B cell (primary cell): ENCODE results near the gene GPR78. TPM values are rescaled to one million over a fixed set of nuclear protein-coding genes. Genes with fewer than 3 reads are reported as not detected.

ENCODE experiments used
- ATAC-seq: fragments of 200-7000 bp; cut with Tn5 transposase; one replicate; pipeline ENCODE4 v1.10.0; 2021; ENCODE audit warnings: low read depth, mild to moderate bottlenecking, moderate number of reproducible peaks, moderate library complexity
- CTCF ChIA-PET: fragments of 350-600 bp; sonication (Branson Sonifier 250); formaldehyde crosslinking; loops from one replicate; lab custom pipeline; 2021; ENCODE audit warnings: antibody characterized with exemption, inconsistent platforms; lab: Charles Lee
- POLR2A ChIA-PET: fragments of 350-600 bp; sonication (Branson Sonifier 250); formaldehyde crosslinking; loops from one replicate; lab custom pipeline; 2021; ENCODE audit warnings: antibody characterized with exemption; lab: Charles Lee
- DNase-seq: peaks from one replicate; pipeline ENCODE4 v3.0.0; 2013
- H2AFZ ChIP-seq: 2 replicates; pipeline ENCODE4 v1.6.1; 2012; ENCODE audit warnings: mild to moderate bottlenecking, low read depth, low read length; ENCODE audit not compliant: insufficient read depth, poor library complexity, severe bottlenecking
- H3K27ac ChIP-seq, 2 donors: 1 replicate in 1 of 2; 2 replicates in 1 of 2; pipeline ENCODE4 v1.5.1; 2012 to 2013; ENCODE audit warnings: low read length in 2 of 2, mild to moderate bottlenecking in 2 of 2, moderate library complexity in 1 of 2
- H3K27me3 ChIP-seq, 4 experiments: fragments of 200-600 bp in 1 of 4; sonication (generic) in 1 of 4; replicated peaks in 1 of 4; 1 replicate in 2 of 4; 2 replicates in 2 of 4; pipeline versions ENCODE4 v1.6.1 to v1.7.0; 2013 to 2016; ENCODE audit warnings: low read length in 3 of 4, mild to moderate bottlenecking in 2 of 4, mixed read lengths in 1 of 4, moderate library complexity in 1 of 4; ENCODE audit not compliant: insufficient read depth in 4 of 4, control insufficient read depth in 3 of 4; ENCODE audit errors: control extremely low read depth in 1 of 4
- H3K36me3 ChIP-seq, 2 experiments: replicated peaks in 1 of 2; 1 replicate in 1 of 2; 2 replicates in 1 of 2; pipeline versions ENCODE4 v1.6.1 to v1.7.1; 2013; ENCODE audit warnings: low read length in 1 of 2; ENCODE audit not compliant: insufficient read depth in 2 of 2, control insufficient read depth in 1 of 2; ENCODE audit errors: control extremely low read depth in 1 of 2, extremely low read depth in 1 of 2
- H3K4me1 ChIP-seq, 2 donors: fragments of 200-600 bp in 1 of 2; sonication (generic) in 1 of 2; 1 replicate in 1 of 2; 2 replicates in 1 of 2; pipeline versions ENCODE4 v1.5.1 to v1.6.1; 2013 to 2017; ENCODE audit warnings: low read length in 2 of 2; ENCODE audit not compliant: control insufficient read depth in 2 of 2, insufficient read depth in 2 of 2
- H3K4me2 ChIP-seq: replicated peaks from 2 replicates; pipeline ENCODE3; 2012; ENCODE audit warnings: mild to moderate bottlenecking, low read depth, low read length; ENCODE audit not compliant: poor library complexity, severe bottlenecking
- H3K4me3 ChIP-seq, 5 experiments: fragments of 200-600 bp in 1 of 5; sonication (generic) in 1 of 5; 1 replicate in 3 of 5; 2 replicates in 2 of 5; pipeline versions ENCODE4 v1.5.1 to v1.7.0; 2011 to 2016; ENCODE audit warnings: low read length in 4 of 5, mild to moderate bottlenecking in 4 of 5, low read depth in 2 of 5, control low read depth in 1 of 5, moderate library complexity in 1 of 5; ENCODE audit not compliant: insufficient read depth in 1 of 5; ENCODE audit errors: control extremely low read depth in 1 of 5, extremely low read depth in 1 of 5
- H3K79me2 ChIP-seq: fragments of 200-600 bp; sonication (generic); one replicate; pipeline ENCODE4 v1.6.0; 2016; ENCODE audit warnings: low read length; ENCODE audit not compliant: control insufficient read depth, insufficient read depth
- H3K9ac ChIP-seq: fragments of 200-600 bp; sonication (generic); 2 replicates; pipeline ENCODE4 v1.6.1; 2017; ENCODE audit warnings: mild to moderate bottlenecking, low read length, moderate library complexity
- H3K9me3 ChIP-seq, 3 donors: one replicate each; pipeline versions ENCODE4 v1.6.1 to v1.7.1; 2013; ENCODE audit warnings: low read length in 2 of 3; ENCODE audit not compliant: control insufficient read depth in 2 of 3, insufficient read depth in 1 of 3; ENCODE audit errors: control extremely low read depth in 1 of 3
- H4K20me1 ChIP-seq: 2 replicates; pipeline ENCODE4 v1.6.0; 2012; ENCODE audit warnings: mild to moderate bottlenecking, low read length; ENCODE audit not compliant: insufficient read depth, control insufficient read depth, poor library complexity, severe bottlenecking
- H3K27ac Mint-ChIP-seq: one replicate; pipeline ENCODE4 v1.8.0; 2021; ENCODE audit warnings: mixed read lengths
- H3K27me3 Mint-ChIP-seq: one replicate; pipeline ENCODE4 v1.8.0; 2021; ENCODE audit warnings: mixed read lengths
- H3K4me1 Mint-ChIP-seq: one replicate; pipeline ENCODE4 v1.8.0; 2021; ENCODE audit warnings: mixed read lengths
- H3K4me3 Mint-ChIP-seq: one replicate; pipeline ENCODE4 v1.8.0; 2021; ENCODE audit warnings: mixed read lengths
- H3K9me3 Mint-ChIP-seq: one replicate; pipeline ENCODE4 v1.8.0; 2022; ENCODE audit warnings: mixed read lengths; ENCODE audit not compliant: insufficient read depth
- CTCF ChIP-seq: fragments of 200-600 bp; IDR thresholded peaks from one replicate; pipeline ENCODE4 v1.8.0; 2022; ENCODE audit warnings: antibody characterized with exemption, mild to moderate bottlenecking
- EZH2 ChIP-seq: IDR thresholded peaks from 2 replicates; pipeline ENCODE4 v1.6.1; 2012; ENCODE audit warnings: borderline replicate concordance, low read depth, mild to moderate bottlenecking, moderate library complexity, low read length; ENCODE audit not compliant: insufficient read depth, poor library complexity, severe bottlenecking
- WGBS: methylation state at CpG from one replicate; pipeline ENCODE4 v1.1.5; 2013; ENCODE audit warnings: missing lambda C conversion rate; ENCODE audit not compliant: insufficient coverage; 5-methylcytosine and 5-hydroxymethylcytosine counted together
- intact Hi-C: fragments of 100-400 bp; cut with micrococcal nuclease; formaldehyde crosslinking; loops from one replicate; pipeline ENCODE4 v1.10.0; 2022
- polyA plus RNA-seq: library from polyadenylated mRNA; depleted of rRNA; stranded (reverse); fragments of >200 nt; gene quantifications from 2 replicates; pipeline ENCODE4 v1.2.3, GENCODE V29; 2012
- total RNA-seq, 2 donors: library from RNA; stranded (reverse); fragments of 120-200 nt in 1 of 2; gene quantifications; 1 replicate in 1 of 2; 2 replicates in 1 of 2; pipeline versions ENCODE4 v1.2.3 to v1.2.4, GENCODE V29; 2013 to 2022

Gene GPR78
- total and polyA plus RNA-seq, 2 donors (not counting 1 experiment from before 2014, with no cell fraction given), result not detected

- no peak overlapping the region for H3K9ac ChIP-seq
- peaks cover 0 to 3% (median 0%) of the 10 kb centered on the region in 3 donors for H3K9me3 ChIP-seq
- ChIA-PET CTCF (no interaction called here), POLR2A (no interaction called here)
- H2AFZ ChIP-seq, result no peak overlapping the region
- no peak overlapping the region for H3K4me3 ChIP-seq
- DNase-seq (no peak), ATAC-seq (no peak)
- Mint-ChIP-seq H3K9me3 (no peaks in the 10 kb centered on the region), H3K4me3 (no peak overlapping the region), H3K27ac (no peak overlapping the region), H3K27me3 (peaks cover 2% of the 10 kb centered on the region), H3K4me1 (no peaks in the 10 kb centered on the region)
- no peaks in the 10 kb centered on the region for H3K36me3 ChIP-seq
- no peaks in the 10 kb centered on the region for H3K4me1 ChIP-seq
- no peaks in the 10 kb centered on the region for H3K79me2 ChIP-seq
- intact Hi-C loops, result no loop called here
- no peaks in the 10 kb centered on the region for H3K27me3 ChIP-seq
- no peak overlapping the region for H3K27ac ChIP-seq
- H3K4me2 ChIP-seq, result no peak overlapping the region
- TF ChIP-seq EZH2 (no peak), CTCF (no peak)
- 84% methylated on average over 17 of the region's 21 CpGs for WGBS
- no peaks in the 10 kb centered on the region for H4K20me1 ChIP-seq
Observed at GRCh38 chr4:8557151-8558076, 22.8 kb upstream of the GPR78 start.
